ENCODE measurements around the gene SRRM5. TPM values are rescaled to one million over a fixed set of nuclear protein-coding genes. Genes with fewer than 3 reads are reported as not detected.

Gene SRRM5
- total and polyA plus RNA-seq, 2 experiments from 2014 or later = 0.24 to 0.27 TPM

DNA sequence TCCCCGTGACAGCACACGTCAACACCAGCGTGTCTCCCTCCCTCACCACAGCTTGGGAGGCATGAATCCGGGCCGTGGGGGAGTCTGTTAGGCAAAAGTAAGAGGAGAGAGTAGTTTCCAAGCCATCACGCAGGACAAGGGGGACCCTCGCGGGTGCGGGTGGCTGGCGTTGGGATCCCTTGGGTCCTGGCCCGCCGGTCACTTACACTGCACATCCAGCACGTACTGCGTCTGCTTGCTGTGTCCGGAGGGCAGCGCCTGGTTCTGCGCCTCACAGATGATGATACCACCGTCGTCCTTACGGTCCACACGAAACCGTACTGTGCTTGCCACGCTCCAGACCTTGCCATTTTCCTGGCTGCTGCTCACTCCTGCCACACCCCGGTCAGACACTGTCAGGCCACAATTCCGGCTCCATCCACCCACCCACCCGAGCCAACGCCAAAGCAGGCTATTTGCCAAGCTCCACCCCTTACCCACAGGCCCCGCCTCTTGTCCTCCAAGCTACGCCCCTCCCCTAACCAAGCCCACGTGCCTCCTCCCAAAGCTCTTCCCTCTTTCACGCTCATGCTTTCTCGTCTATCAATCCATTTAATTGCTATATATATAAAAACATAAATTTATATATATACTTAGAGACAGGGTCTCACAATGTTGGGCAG lies 14.2 kb downstream of the SRRM5 start:
- WGBS (ENCODE audit: low lambda C conversion rate, missing lambda C conversion rate) = 94% methylated on average over 32 of the region's 32 CpGs
- H3K36me3 ChIP-seq (replicated peaks; ENCODE audit: insufficient read depth, low read depth) = no peaks in the 10 kb centered on the region
- H3K27me3 ChIP-seq = no peaks in the 10 kb centered on the region
- TF ChIP-seq, protein P1, sequence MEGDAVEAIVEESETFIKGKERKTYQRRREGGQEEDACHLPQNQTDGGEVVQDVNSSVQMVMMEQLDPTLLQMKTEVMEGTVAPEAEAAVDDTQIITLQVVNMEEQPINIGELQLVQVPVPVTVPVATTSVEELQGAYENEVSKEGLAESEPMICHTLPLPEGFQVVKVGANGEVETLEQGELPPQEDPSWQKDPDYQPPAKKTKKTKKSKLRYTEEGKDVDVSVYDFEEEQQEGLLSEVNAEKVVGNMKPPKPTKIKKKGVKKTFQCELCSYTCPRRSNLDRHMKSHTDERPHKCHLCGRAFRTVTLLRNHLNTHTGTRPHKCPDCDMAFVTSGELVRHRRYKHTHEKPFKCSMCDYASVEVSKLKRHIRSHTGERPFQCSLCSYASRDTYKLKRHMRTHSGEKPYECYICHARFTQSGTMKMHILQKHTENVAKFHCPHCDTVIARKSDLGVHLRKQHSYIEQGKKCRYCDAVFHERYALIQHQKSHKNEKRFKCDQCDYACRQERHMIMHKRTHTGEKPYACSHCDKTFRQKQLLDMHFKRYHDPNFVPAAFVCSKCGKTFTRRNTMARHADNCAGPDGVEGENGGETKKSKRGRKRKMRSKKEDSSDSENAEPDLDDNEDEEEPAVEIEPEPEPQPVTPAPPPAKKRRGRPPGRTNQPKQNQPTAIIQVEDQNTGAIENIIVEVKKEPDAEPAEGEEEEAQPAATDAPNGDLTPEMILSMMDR (IDR thresholded peaks at IDR 0.05; ENCODE audit: poor library complexity) = no peak
- no peak overlapping the region for H3K27ac ChIP-seq
- H3K4me2 ChIP-seq = no peak overlapping the region
- no peaks in the 10 kb centered on the region for H3K9me2 ChIP-seq (replicated peaks; ENCODE audit: insufficient read depth)
- H2AFZ ChIP-seq = no peak overlapping the region
- peaks cover under 1% of the 10 kb centered on the region for H3K79me2 ChIP-seq
- no peaks in the 10 kb centered on the region for H4K20me1 ChIP-seq (ENCODE audit: insufficient read depth, poor library complexity, severe bottlenecking)
- no peak for DNase-seq (ENCODE audit: low spot score)
- no peaks in the 10 kb centered on the region for H3K9me3 ChIP-seq (ENCODE audit: low read depth)
- H3K4me1 ChIP-seq (ENCODE audit: insufficient read depth) = no peaks in the 10 kb centered on the region
- H3K4me3 ChIP-seq = no peak overlapping the region

DNA sequence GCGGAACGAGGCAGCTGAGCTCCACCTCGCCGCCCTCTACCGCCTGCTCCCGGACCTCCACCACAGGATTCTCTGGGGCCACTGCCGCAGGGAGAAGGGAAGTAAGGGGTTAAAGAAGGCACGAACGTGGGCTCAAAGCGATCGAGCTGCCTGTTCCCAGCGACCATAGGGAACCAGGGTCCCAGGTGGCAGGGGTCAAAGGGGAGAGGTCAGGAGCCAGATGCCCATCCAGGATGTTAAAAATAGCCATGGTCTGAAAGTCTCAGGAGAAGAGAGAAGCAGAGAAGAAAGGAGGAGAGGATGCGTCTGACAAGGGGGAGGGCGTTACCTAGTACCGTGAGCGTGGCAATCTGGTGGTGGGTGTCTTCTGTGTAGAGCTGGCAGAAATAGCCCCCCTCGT lies 14.9 kb downstream of the SRRM5 start:
- 86% methylated on average over 17 of the region's 17 CpGs for WGBS (ENCODE audit: low lambda C conversion rate, missing lambda C conversion rate)

DNA sequence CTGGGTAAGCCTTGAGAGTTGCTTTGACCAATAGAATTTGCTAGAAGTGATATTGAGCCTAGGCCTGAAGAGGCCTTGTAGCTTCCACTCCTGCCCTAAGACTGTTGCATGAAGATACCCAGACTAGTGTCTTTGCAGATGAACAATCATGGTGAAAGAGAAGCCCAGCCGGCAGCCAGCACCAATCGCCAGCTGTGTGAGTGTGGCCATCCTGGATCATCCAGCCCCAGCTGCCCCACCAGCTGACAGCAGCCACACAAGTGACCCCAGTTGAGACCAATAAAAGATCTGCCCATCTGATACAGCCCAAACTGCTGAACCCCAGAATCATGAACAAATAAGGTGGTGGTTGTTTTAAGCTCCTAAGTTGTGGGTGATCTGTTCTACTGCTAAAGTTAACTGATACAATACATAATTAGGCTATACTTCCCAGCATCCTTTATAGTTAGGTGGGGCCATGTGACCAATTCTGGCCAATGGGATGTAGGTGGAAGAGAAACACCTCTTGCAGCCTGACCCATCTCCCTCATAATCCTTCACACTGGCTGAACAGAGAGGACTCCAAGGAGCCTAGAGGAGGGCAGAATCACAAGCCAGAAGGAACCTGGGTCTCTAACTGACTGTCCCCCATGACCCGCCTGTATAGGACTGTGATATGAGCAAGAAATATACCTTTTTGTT lies 16.9 kb downstream of the SRRM5 start:
- Histone ChIP-seq H3K4me3 (no peak overlapping the region), H3K79me2 (no peaks in the 10 kb centered on the region), H4K20me1 (ENCODE audit: insufficient read depth, poor library complexity, severe bottlenecking) (no peaks in the 10 kb centered on the region), H2AFZ (no peak overlapping the region), H3K9me3 (ENCODE audit: low read depth) (no peaks in the 10 kb centered on the region), H3K9me2 (replicated peaks; ENCODE audit: insufficient read depth) (no peaks in the 10 kb centered on the region), H3K36me3 (replicated peaks; ENCODE audit: insufficient read depth, low read depth) (no peaks in the 10 kb centered on the region), H3K27ac (no peak overlapping the region), H3K27me3 (no peaks in the 10 kb centered on the region), H3K4me2 (no peak overlapping the region), H3K4me1 (ENCODE audit: insufficient read depth) (no peaks in the 10 kb centered on the region)
- TF ChIP-seq, protein P1 (IDR thresholded peaks at IDR 0.05; ENCODE audit: poor library complexity) = no peak
- no peak for TF ChIP-seq EZH2phosphoT487 (IDR thresholded peaks at IDR 0.05; ENCODE audit: low read depth, severe bottlenecking, unreplicated experiment)
- no peak for TF ChIP-seq EZH2 (IDR thresholded peaks at IDR 0.05; ENCODE audit: borderline replicate concordance)
- no peak for DNase-seq (ENCODE audit: low spot score)
- 97% methylated on average over 3 of the region's 3 CpGs for WGBS (ENCODE audit: low lambda C conversion rate, missing lambda C conversion rate)

More for the DNA sequence above, 14.9 kb downstream of the SRRM5 start:
- no peak overlapping the region for H3K4me3 ChIP-seq
- no peaks in the 10 kb centered on the region for H3K9me3 ChIP-seq (ENCODE audit: low read depth)
- no peaks in the 10 kb centered on the region for H3K27me3 ChIP-seq
- TF ChIP-seq EZH2 (IDR thresholded peaks at IDR 0.05; ENCODE audit: borderline replicate concordance) = no peak
- no peaks in the 10 kb centered on the region for H3K79me2 ChIP-seq
- no peaks in the 10 kb centered on the region for H3K9me2 ChIP-seq (replicated peaks; ENCODE audit: insufficient read depth)
- no peak overlapping the region for H3K4me2 ChIP-seq
- no peaks in the 10 kb centered on the region for H4K20me1 ChIP-seq (ENCODE audit: insufficient read depth, poor library complexity, severe bottlenecking)
- no peak overlapping the region for H2AFZ ChIP-seq
- no peaks in the 10 kb centered on the region for H3K36me3 ChIP-seq (replicated peaks; ENCODE audit: insufficient read depth, low read depth)
- H3K27ac ChIP-seq = no peak overlapping the region
- no peak for DNase-seq (ENCODE audit: low spot score)
- no peaks in the 10 kb centered on the region for H3K4me1 ChIP-seq (ENCODE audit: insufficient read depth)

DNA sequence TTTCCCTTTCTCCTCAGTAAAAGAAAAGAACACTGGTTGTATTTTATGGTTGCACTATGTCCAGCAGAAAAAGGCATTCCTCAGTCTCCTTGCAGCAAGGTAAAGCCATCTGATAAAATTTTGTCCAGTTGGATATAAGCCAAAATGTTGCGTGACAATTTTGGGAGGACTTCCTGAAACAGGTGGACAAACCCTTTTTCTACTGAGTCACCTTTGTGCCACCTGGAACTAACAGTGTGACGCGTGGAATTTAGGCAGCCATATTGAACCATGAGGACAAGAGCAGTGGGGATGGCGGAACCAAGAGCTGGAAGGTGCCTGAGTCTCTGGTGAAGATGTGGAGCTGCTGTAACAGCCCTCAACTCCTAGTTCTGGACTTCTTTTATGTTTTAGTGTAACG lies 19.6 kb downstream of the SRRM5 start:
- H3K4me1 ChIP-seq (ENCODE audit: insufficient read depth) = peaks cover 13% of the 10 kb centered on the region
- H3K79me2 ChIP-seq = no peaks in the 10 kb centered on the region
- H3K4me3 ChIP-seq = no peak overlapping the region
- 96% methylated on average over 5 of the region's 5 CpGs for WGBS (ENCODE audit: low lambda C conversion rate, missing lambda C conversion rate)
- H3K27me3 ChIP-seq = no peaks in the 10 kb centered on the region
- no peaks in the 10 kb centered on the region for H3K9me3 ChIP-seq (ENCODE audit: low read depth)
- H3K36me3 ChIP-seq (replicated peaks; ENCODE audit: insufficient read depth, low read depth) = no peaks in the 10 kb centered on the region
- H2AFZ ChIP-seq = no peak overlapping the region
- H3K27ac ChIP-seq = no peak overlapping the region
- H3K9me2 ChIP-seq (replicated peaks; ENCODE audit: insufficient read depth) = no peaks in the 10 kb centered on the region
- no peak for TF ChIP-seq EZH2 (IDR thresholded peaks at IDR 0.05; ENCODE audit: borderline replicate concordance)
- TF ChIP-seq, protein P1 (IDR thresholded peaks at IDR 0.05; ENCODE audit: poor library complexity) = no peak
- H4K20me1 ChIP-seq (ENCODE audit: insufficient read depth, poor library complexity, severe bottlenecking) = no peaks in the 10 kb centered on the region
- DNase-seq (ENCODE audit: low spot score) = no peak
- H3K4me2 ChIP-seq = no peak overlapping the region

All from hepatocyte (in vitro differentiated cells).